Breast epithelium (tissue), 3 donors: ENCODE data around the gene WNK2.

Source experiments
- POLR2A ChIP-seq: fragments of 450-650 bp; IDR thresholded peaks from one replicate; pipeline ENCODE4 v1.6.1; 2016; ENCODE audit warnings: antibody characterized with exemption, mild to moderate bottlenecking, moderate library complexity
- TF ChIP-seq, protein P1 (sequence below), 3 donors: fragments of 450-650 bp; IDR thresholded peaks; one replicate each; pipeline ENCODE4 v1.5.1; 2016 to 2017; ENCODE audit warnings: antibody characterized with exemption in 3 of 3, mild to moderate bottlenecking in 3 of 3, moderate library complexity in 3 of 3

DNA sequence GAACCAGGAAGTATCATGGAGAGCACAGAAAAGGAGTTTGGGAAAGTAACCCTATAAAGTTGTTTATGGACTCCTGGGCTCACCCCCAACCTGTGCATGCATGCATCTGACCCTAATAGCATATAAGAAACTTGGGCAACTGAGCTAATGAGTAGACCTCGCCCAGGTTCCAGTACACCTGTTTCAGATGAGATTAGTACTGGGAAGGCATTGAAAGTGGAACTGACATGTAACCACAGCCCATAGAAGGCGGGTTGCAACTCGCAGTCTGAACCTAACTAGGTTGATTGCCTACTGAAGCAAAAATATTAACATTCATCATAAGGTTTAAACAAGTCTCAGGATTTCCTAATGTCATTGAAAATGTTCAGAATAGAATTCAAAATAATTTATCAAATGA lies 87.0 kb downstream of the WNK2 start:
- TF ChIP-seq, protein P1, sequence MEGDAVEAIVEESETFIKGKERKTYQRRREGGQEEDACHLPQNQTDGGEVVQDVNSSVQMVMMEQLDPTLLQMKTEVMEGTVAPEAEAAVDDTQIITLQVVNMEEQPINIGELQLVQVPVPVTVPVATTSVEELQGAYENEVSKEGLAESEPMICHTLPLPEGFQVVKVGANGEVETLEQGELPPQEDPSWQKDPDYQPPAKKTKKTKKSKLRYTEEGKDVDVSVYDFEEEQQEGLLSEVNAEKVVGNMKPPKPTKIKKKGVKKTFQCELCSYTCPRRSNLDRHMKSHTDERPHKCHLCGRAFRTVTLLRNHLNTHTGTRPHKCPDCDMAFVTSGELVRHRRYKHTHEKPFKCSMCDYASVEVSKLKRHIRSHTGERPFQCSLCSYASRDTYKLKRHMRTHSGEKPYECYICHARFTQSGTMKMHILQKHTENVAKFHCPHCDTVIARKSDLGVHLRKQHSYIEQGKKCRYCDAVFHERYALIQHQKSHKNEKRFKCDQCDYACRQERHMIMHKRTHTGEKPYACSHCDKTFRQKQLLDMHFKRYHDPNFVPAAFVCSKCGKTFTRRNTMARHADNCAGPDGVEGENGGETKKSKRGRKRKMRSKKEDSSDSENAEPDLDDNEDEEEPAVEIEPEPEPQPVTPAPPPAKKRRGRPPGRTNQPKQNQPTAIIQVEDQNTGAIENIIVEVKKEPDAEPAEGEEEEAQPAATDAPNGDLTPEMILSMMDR (IDR thresholded peaks at IDR 0.05), result no peak
- no peak for TF ChIP-seq POLR2A
